ENCODE results near the gene PARP15.

- TF ChIP-seq CTCF (IDR thresholded peaks at IDR 0.05; ENCODE audit: insufficient read depth, low read length, poor library complexity, severe bottlenecking) (no peak), EZH2phosphoT487 (conservative IDR thresholded peaks at IDR 0.05; ENCODE audit: low read length) (no peak)
Measured at GRCh38 chr3:122687298-122687697, 109.8 kb downstream of the PARP15 start.

All from SU-DHL-6 (cell line).